ENCODE data around the gene PDX1.

DNA sequence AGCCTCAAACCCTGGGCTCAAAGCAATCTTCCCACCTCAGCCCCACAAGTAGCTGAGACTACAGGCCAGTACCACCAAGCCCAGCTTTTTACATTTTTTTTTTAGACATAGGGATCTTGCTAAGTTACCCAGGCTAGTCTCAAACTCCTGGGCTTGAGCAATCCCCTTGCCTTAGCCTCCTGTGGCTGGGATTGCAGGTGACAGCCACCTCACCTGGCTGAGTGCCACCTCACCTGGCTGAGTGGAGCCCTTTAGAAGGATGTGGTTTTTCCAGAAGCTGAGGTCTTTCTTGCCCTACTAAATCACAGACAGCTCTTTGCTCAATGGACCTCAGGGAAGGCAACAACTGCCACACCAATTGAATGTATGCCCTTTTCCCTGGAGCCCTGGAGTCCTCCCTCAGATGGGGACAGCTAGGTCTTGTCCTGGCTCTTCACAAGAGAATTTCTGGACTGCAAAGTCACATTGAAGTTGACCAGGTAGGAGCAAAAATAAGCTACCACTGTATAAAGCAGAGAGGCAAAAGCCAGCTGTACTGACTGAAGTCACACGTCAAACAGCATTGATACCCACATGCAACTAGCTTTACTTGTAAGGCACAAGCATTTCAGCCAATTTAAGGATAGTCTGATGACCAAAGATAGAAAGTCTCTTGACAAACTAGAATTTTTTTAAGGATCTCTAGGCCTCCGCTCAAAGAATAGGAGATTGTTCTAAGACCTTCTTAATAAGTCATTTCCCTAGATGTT is 14.0 kb downstream of the PDX1 start:
- TF ChIP-seq CTCF (IDR thresholded peaks at IDR 0.05) (no peak), REST (IDR thresholded peaks at IDR 0.05; ENCODE audit: insufficient read depth in 1 of 2, low read depth in 2 of 2, low read length in 1 of 2) (no peak), POLR2AphosphoS5 (IDR thresholded peaks at IDR 0.05; ENCODE audit: low read depth, low read length) (no peak), SIN3A (IDR thresholded peaks at IDR 0.05; ENCODE audit: borderline replicate concordance, insufficient read depth, low read depth, low read length) (no peak), TCF7L2 (IDR thresholded peaks at IDR 0.05; ENCODE audit: low read depth, low read length) (no peak)
